Measurements from ENCODE around the gene AIP.
A peak's percentile ranks its signal among the peaks of the same experiment; 100 is the strongest.

- TF ChIP-seq ZNF792 (tag by site-specific recombination; IDR thresholded peaks at IDR 0.05) (no peak), BCL11A (tag by site-specific recombination; IDR thresholded peaks at IDR 0.05; ENCODE audit: low read depth) (no peak), CTCF (tag by site-specific recombination; IDR thresholded peaks at IDR 0.05) (peak; percentile 92), ZNF423 (tag by site-specific recombination; IDR thresholded peaks at IDR 0.05) (no peak), ZNF214 (tag by site-specific recombination; IDR thresholded peaks at IDR 0.05; ENCODE audit: borderline replicate concordance) (no peak), ZFP37 (tag by site-specific recombination; IDR thresholded peaks at IDR 0.05) (no peak), ZNF292 (tag by site-specific recombination; IDR thresholded peaks at IDR 0.05; ENCODE audit: borderline replicate concordance, low read depth) (no peak)
These were observed 23.0 kb downstream of the AIP start for GRCh38 chr11:67505605-67506396.

Data from HEK293 (cell line).